NCI-H2029 (cell line): ENCODE measurements around the gene HELZ2.

Source experiments
- DNase-seq: peaks from one replicate; lab custom pipeline; 2025; lab: John Stamatoyannopoulos, UW

The HELZ2 gene

GRCh38 chr20:63552481-63553249 is 21.4 kb downstream of the HELZ2 start:
- no peak for DNase-seq

- DNase-seq = no peak
Measured at GRCh38 chr20:63551068-63551467, 23.0 kb downstream of the HELZ2 start.

- no peak for DNase-seq
Measured at GRCh38 chr20:63549679-63550282, 24.3 kb downstream of the HELZ2 start.

- no peak for DNase-seq
Measured at GRCh38 chr20:63549019-63549418, 25.0 kb downstream of the HELZ2 start.

DNA sequence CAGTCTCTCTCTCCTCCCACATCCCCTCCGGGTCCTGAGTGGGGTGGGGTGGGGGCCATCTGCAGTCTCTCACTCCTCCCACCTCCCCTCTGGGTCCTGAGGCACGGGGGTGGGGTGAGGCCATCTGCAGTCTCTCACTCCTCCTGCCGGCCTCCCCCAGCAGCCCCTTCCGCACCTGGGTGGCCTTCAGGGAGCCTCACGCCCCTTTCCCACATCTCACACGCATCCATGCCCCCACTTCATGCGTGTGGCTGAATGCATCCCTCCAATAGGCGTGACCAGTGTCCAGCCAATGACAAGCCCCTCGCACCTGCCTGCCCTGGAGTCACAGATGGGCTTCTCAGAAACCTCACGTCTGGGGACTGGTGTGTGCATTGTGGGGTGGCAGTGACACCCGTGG is 25.5 kb downstream of the HELZ2 start:
- no peak for DNase-seq

GRCh38 chr20:63547725-63548480 is 26.1 kb downstream of the HELZ2 start, which contains the start of gene SRMS:
TSS of gene SRMS (minus strand) at chr20:63547749. CDS start at chr20:63547463, 286 bp downstream.
- no peak for DNase-seq

- DNase-seq = no peak
Measured at GRCh38 chr20:63546956-63547724, 26.9 kb downstream of the HELZ2 start.

DNA sequence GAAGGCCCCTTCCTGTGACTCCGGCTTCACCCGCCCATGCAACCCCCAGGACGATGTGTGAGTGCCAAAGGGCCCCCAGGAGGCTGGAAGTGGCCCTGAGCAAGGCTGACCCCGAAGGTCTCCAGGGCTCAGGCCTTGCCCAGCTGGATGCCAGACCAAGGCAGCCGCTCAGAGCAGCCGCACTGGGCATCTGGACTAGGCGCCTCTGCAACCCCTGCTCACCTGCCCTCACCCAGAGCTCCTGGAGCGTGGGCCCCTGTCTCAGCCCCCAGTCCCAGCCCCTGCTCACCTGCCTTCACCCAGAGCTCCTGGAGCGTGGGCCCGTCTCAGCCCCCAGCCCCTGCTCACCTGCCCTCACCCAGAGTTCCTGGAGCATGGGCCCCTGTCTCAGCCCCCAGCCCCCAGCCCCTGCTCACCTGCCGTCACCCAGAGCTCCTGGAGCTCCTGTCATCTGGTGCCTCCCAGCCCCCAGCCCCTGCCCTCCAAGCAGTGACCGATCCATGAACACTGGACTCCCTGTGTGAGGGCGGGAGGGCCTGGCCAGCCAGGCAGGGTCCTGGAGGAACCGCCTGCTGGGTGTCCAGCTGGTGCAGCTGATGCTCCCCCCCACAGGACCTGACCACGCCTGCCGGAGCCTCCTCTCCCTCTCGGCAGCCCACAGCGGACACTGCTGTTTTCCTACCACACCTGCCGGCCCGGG is 27.6 kb downstream of the HELZ2 start:
- no peak for DNase-seq

DNA sequence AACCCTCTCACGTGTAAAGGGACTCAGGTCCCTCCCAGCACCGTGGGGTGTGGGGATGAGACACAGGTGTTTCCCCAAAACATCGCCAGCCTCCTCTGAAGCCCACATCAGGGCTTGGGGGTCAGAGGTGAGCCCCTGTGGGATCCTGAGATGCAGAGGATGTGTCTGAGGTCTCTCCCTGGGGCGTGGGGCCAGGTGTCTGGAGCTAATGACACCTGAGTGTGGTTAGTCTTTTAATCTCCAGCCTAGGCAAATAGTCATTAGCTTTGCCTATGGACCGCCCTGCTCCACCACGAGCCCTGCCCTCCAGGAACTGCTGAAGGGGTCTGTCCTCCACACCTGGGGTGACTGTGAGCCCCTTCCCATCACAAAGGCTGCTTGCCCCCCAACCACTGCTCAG is 28.2 kb downstream of the HELZ2 start:
- DNase-seq = no peak

GRCh38 chr20:63544958-63545516 is 29.0 kb downstream of the HELZ2 start:
- no peak for DNase-seq

GRCh38 chr20:63544241-63544957 is 29.6 kb downstream of the HELZ2 start:
- no peak for DNase-seq

DNA sequence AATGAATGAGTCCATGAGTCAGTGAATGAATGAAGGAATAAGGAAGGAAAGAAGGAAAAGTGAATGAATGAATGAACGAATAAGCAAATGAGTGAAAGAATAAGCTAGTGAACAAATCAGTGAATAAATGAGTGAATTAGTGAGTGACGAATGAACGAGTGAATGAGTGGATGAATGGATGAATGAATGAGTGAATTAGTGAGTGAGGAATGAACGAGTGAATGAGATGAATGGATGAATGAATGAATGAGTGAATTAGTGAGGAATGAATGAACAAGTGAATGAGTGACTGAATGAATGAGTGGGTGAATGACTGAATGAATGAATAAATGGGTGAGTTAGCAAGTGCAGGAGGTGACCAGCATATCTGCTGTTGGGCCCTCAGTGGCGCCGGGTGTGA is 30.3 kb downstream of the HELZ2 start:
- no peak for DNase-seq

- no peak for DNase-seq
Measured at GRCh38 chr20:63543131-63543530, 30.9 kb downstream of the HELZ2 start.

DNA sequence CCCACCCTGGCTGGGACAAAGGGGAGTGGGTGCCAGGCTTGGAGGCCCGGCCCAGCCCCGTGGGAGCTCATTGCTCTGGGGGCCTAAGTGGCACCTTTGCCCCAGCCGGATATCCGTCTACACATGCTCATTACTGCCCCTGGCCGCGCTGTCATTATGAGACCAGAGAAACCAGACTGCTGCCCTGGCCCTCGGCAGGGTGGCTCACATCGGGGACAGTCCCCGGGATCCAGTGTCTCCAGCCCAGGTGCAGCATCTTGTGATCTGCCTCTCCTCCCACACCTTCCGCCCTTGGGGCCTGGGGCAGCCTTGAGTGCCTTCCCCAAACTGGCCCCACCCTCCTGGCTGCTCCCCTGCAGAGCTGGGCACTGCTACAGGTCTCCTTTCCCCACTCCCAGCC is 31.3 kb downstream of the HELZ2 start:
- DNase-seq = no peak

DNA sequence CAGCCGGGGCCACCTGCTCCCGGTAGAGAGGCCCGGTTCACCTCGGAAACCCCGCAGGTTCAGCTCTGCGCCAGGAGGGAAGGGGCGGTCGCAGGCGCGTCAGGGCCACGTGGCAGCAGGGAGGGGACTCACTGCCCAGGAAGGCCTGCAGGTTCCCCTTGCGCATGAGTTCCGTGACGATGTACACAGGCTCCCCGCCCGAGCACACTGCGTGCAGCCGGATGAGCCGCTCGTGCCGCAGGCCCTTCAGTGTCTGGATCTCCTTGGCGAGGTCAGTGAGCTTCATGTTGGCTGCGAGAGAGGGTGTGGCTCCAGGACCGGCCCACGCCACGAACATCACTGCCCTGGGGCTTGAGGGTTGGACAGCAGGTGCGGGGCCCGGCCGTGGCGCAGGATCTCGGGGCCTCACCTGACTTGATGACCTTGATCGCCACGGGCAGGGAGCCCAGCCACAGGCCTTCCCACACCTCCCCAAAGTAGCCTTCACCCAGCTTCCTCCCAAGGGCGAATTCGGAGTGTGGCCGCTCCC is 31.9 kb downstream of the HELZ2 start:
- DNase-seq = no peak

- DNase-seq = no peak
Measured at GRCh38 chr20:63541371-63541770, 32.7 kb downstream of the HELZ2 start.

DNA sequence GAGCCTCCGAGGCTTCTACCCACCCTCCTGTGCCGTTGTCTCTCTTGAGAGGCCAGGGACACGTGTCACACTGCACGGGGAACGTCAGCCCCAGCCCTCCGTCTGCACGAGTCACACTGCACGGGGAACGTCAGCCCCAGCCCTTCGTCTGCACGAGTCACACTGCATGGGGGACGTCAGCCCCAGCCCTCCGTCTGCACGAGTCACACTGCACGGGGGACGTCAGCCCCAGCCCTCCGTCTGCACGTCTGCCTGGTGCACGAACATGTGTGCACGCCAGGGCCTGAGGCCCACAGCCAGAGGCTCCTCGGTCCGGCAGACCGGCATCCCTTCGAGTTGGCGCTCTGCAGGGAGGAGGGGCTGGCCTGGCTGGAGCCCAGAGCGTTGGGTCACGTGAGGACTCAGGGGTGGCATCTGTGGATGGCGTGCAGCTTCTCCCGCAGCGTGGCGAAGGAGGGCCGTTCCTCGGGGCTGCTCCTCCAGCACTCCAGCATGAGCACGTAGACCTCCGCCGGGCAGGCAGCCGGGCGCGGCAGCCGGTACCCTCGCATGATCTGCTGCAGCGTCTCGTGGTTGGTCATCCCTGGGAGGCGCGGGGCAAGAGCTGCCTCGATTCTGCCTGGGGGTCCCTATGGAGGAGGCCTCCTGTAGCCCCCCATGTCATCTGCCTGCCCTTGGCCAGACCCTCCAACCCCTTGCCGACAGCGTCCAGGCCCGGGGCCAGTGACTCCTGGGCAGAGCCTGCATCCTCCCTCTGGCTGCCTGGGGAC is 33.4 kb downstream of the HELZ2 start:
- no peak for DNase-seq

GRCh38 chr20:63539441-63540370 is 34.3 kb downstream of the HELZ2 start:
- DNase-seq = no peak

DNA sequence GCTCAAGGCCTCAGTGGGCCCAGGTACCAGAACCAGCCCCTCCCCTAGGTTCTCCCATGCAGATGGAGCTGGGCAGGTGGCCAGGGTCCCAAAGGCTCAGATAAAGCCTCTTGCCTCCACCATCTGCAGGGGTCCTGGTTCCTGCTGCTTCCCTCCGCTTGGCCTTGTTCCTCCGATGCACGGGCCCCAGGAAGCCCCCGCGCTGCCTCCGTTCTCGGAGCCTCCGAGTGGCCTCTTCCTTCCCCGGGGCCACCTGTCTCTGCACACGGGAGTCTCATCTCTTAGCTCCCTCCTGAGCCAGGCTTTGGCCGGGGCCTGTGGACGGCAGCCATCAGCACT is 35.0 kb downstream of the HELZ2 start:
- no peak for DNase-seq
